Measurements from ENCODE around the gene ZNF648.

The ZNF648 gene

DNA sequence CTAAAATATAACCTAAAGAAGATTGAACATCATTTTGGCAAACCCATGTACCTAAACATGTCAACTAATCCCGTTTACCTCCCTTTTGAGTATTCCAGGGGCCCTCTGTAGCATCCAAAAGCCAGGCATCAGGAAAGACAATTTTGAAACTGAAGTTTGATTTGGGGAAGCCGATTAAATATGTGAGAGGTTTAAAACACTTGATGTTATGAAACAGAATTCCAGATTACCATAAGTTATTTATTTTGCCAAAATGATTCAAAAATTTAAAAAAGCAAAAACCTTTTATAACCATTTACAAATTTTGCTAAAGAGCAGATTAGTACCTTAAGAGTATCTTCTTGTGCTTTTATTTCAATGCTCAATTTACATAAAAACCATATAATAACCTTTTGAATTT is 23.3 kb downstream of the ZNF648 start:
- Histone ChIP-seq H3K4me1 (ENCODE audit: insufficient read depth, poor library complexity, severe bottlenecking) (no peaks in the 10 kb centered on the region), H3K4me3 (ENCODE audit: severe bottlenecking) (no peak overlapping the region), H3K27me3 (ENCODE audit: insufficient read depth, poor library complexity, severe bottlenecking) (no peaks in the 10 kb centered on the region), H3K27ac (ENCODE audit: poor library complexity, severe bottlenecking) (no peak overlapping the region), H3K36me3 (ENCODE audit: low read depth) (no peaks in the 10 kb centered on the region), H3K9me3 (ENCODE audit: severe bottlenecking) (peaks cover 4% of the 10 kb centered on the region)
- DNase-seq (ENCODE audit: low spot score) (no peak), ATAC-seq (ENCODE audit: low read depth) (no peak)
- no peak for TF ChIP-seq CTCF (IDR thresholded peaks at IDR 0.05; ENCODE audit: poor library complexity, severe bottlenecking)

- Histone ChIP-seq H3K27me3 (ENCODE audit: insufficient read depth, poor library complexity, severe bottlenecking) (no peaks in the 10 kb centered on the region), H3K9me3 (ENCODE audit: severe bottlenecking) (peaks cover 4% of the 10 kb centered on the region), H3K36me3 (ENCODE audit: low read depth) (no peaks in the 10 kb centered on the region), H3K4me3 (ENCODE audit: severe bottlenecking) (no peak overlapping the region), H3K4me1 (ENCODE audit: insufficient read depth, poor library complexity, severe bottlenecking) (no peaks in the 10 kb centered on the region), H3K27ac (ENCODE audit: poor library complexity, severe bottlenecking) (no peak overlapping the region)
- no peak for DNase-seq (ENCODE audit: low spot score)
- TF ChIP-seq CTCF (IDR thresholded peaks at IDR 0.05; ENCODE audit: poor library complexity, severe bottlenecking): peak; percentile 6
- no peak for ATAC-seq (ENCODE audit: low read depth)
Measured at GRCh38 chr1:182035097-182035770, 26.3 kb downstream of the ZNF648 start.

GRCh38 chr1:182032251-182032650 is 29.3 kb downstream of the ZNF648 start:
- Histone ChIP-seq H3K36me3 (ENCODE audit: low read depth) (no peaks in the 10 kb centered on the region), H3K27me3 (ENCODE audit: insufficient read depth, poor library complexity, severe bottlenecking) (no peaks in the 10 kb centered on the region), H3K4me1 (ENCODE audit: insufficient read depth, poor library complexity, severe bottlenecking) (no peaks in the 10 kb centered on the region), H3K9me3 (ENCODE audit: severe bottlenecking) (no peaks in the 10 kb centered on the region), H3K27ac (ENCODE audit: poor library complexity, severe bottlenecking) (no peak overlapping the region), H3K4me3 (ENCODE audit: severe bottlenecking) (no peak overlapping the region)
- DNase-seq (ENCODE audit: low spot score) (no peak), ATAC-seq (ENCODE audit: low read depth) (no peak)
- no peak for TF ChIP-seq CTCF (IDR thresholded peaks at IDR 0.05; ENCODE audit: poor library complexity, severe bottlenecking)

DNA sequence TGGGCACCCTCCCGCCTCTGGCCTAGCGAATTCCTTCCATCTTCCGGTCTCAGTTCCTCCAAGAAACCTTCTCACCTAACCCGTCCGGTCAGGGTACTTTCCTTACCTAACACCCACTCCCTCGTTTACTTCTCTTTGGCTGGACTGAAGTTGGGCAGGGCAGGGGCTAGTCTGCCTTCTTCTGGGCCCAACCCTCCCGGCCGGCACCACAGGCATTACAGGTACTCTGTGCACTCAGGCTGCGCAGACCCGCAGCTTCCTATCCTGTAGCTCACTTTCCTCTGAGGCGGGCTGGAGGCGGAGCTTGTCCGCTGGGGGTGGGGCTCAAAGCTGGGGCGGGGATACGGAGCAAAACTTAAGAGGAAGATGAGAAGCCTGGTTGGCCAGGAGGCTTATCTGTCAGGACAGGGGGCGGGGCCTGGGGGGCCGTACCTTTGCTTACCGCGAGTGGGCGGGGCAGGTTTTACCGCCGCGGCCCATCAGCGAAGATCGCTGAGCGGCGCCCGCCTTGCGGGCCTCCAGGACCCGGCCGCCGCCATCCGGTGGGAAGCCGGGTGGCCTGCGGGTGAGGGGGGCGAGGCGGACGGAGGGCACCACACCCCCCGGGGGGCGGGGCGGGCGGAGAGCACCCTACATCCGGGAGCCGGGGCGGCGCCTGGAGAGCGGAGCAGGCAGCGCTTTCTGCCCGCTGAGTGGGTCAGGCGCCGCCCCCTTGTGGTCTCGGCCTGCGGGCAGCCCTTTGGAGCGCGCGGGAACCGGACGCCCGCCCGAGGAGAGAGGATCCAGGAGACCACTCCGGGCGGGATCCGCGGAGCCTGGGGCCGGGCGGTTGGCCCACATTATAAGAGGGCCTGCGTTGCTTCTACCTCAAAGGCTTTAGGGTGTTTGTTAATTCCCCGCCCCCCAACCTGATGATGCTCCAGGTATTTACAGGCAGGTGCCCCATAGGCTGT is 31.9 kb downstream of the ZNF648 start:
- peak; percentile 94 for ATAC-seq (ENCODE audit: low read depth)
- H3K9me3 ChIP-seq (ENCODE audit: severe bottlenecking): no peaks in the 10 kb centered on the region
- H3K4me3 ChIP-seq (ENCODE audit: severe bottlenecking): peak overlapping the region; percentile 40
- DNase-seq (ENCODE audit: low spot score): peak; percentile 96
- H3K36me3 ChIP-seq (ENCODE audit: low read depth): no peaks in the 10 kb centered on the region
- H3K4me1 ChIP-seq (ENCODE audit: insufficient read depth, poor library complexity, severe bottlenecking): no peaks in the 10 kb centered on the region
- TF ChIP-seq CTCF (IDR thresholded peaks at IDR 0.05; ENCODE audit: poor library complexity, severe bottlenecking): peak; percentile 58
- H3K27ac ChIP-seq (ENCODE audit: poor library complexity, severe bottlenecking): peak overlapping the region; percentile 36
- H3K27me3 ChIP-seq (ENCODE audit: insufficient read depth, poor library complexity, severe bottlenecking): no peaks in the 10 kb centered on the region

All from RWPE2 (cell line).